Left ventricle myocardium inferior (tissue), 1 donor: ENCODE measurements around the gene OSER1. TPM values are rescaled to one million over a fixed set of nuclear protein-coding genes. Genes with fewer than 3 reads are reported as not detected.

Experiments used
- DNase-seq: peaks from one replicate; pipeline ENCODE4 v3.0.0-alpha.2; 2020
- H3K27ac ChIP-seq: fragments of 200-600 bp; replicated peaks from 2 replicates; pipeline ENCODE4 v1.8.0; 2021
- H3K27me3 ChIP-seq: fragments of 200-600 bp; 2 replicates; pipeline ENCODE4 v1.8.0; 2021; ENCODE audit warnings: low read depth
- H3K36me3 ChIP-seq: fragments of 200-600 bp; 2 replicates; pipeline ENCODE4 v1.8.0; 2021
- H3K4me1 ChIP-seq: fragments of 200-600 bp; 2 replicates; pipeline ENCODE4 v1.8.0; 2021
- H3K4me3 ChIP-seq: fragments of 200-600 bp; 2 replicates; pipeline ENCODE4 v1.8.0; 2021; ENCODE audit warnings: mild to moderate bottlenecking, moderate library complexity
- H3K9me3 ChIP-seq: fragments of 200-600 bp; replicated peaks from 2 replicates; pipeline ENCODE4 v1.8.0; 2021
- CTCF ChIP-seq: fragments of 200-600 bp; IDR thresholded peaks from 2 replicates; pipeline ENCODE4 v1.8.0; 2021; ENCODE audit warnings: antibody characterized with exemption, mild to moderate bottlenecking, borderline replicate concordance
- intact Hi-C: fragments of 100-400 bp; cut with micrococcal nuclease; formaldehyde crosslinking; loops from one replicate; pipeline ENCODE4 v1.11.0; 2022
- long read RNA-seq: library from polyadenylated mRNA; unstranded; transcript quantifications from one replicate; pipeline ENCODE4 v2.0.0, GENCODE V29; 2021
- total RNA-seq: library from RNA; stranded (reverse); fragmentation: NEBNext Ultra II Directional; extraction: Animal tissue kit (Norgen Biotek cat#: 25700); gene quantifications from one replicate; pipeline ENCODE4 v1.2.1, GENCODE V29; 2021
- donor health status: DM: no; HTN: yes; CAD: no; lungs with severe emphysema.

Gene OSER1
- total RNA-seq, result 34.0 TPM
- long read RNA-seq, transcript OSER1-201 (4 exons, 1,572 nt), result major isoform, 62 of 77 reads
- long read RNA-seq, partial matches to known transcripts, result 7 of 77 reads
- long read RNA-seq, other reads (novel, unspliced or antisense), result 8 of 77 reads

GRCh38 chr20:44210406-44211176, at the start of gene OSER1:
TSS of gene OSER1 (minus strand) at chr20:44210771. CDS start at chr20:44206957, 3,814 bp downstream.
- Histone ChIP-seq H3K9me3 (no peaks in the 10 kb centered on the region), H3K4me1 (peaks cover 71% of the 10 kb centered on the region), H3K27me3 (no peaks in the 10 kb centered on the region), H3K27ac (peak within 1 kb of the TSS; percentile 96), H3K4me3 (peak within 1 kb of the TSS; percentile 96), H3K36me3 (peaks cover 9% of the 10 kb centered on the region)
- peak; percentile 96 for DNase-seq
- TF ChIP-seq CTCF, result no peak
- intact Hi-C loops, result no loop called here

- no peaks in the 10 kb centered on the region for H3K27me3 ChIP-seq
- intact Hi-C loops, result no loop called here
- no peak overlapping the region for H3K27ac ChIP-seq
- peaks cover 10% of the 10 kb centered on the region for H3K4me1 ChIP-seq
- no peak overlapping the region for H3K4me3 ChIP-seq
- no peak for DNase-seq
- TF ChIP-seq CTCF, result no peak
- no peaks in the 10 kb centered on the region for H3K36me3 ChIP-seq
- H3K9me3 ChIP-seq, result no peaks in the 10 kb centered on the region
Measured at GRCh38 chr20:44258226-44258890, 47.8 kb upstream of the OSER1 start.

GRCh38 chr20:44256961-44257360, 46.4 kb upstream of the OSER1 start:
- Histone ChIP-seq H3K4me1 (peaks cover 10% of the 10 kb centered on the region), H3K36me3 (no peaks in the 10 kb centered on the region), H3K27me3 (no peaks in the 10 kb centered on the region), H3K27ac (no peak overlapping the region), H3K9me3 (no peaks in the 10 kb centered on the region), H3K4me3 (no peak overlapping the region)
- no peak for TF ChIP-seq CTCF
- no peak for DNase-seq
- intact Hi-C loops, result no loop called here

DNA sequence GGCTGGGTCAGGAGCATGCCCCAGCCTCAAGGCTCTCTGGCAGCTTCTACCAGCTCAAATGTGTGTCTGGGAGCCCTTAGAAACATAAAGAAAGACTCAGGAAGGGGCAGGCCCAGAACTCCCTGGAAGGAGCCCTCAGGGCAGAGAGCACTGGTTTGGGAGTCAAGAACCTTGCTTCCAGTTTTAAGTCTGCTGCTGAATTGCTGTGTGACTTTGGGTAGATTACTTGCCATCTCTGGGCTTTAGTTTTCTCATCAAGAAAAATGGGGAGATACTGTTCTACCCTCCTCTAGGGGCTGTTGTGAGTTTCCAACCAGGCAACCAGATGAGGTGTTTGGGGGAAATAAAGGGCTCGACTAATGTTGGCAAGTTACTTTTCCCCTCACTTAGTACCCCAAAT, 45.4 kb upstream of the OSER1 start:
- Histone ChIP-seq H3K4me3 (no peak overlapping the region), H3K27ac (no peak overlapping the region), H3K27me3 (no peaks in the 10 kb centered on the region), H3K4me1 (peaks cover 10% of the 10 kb centered on the region), H3K36me3 (no peaks in the 10 kb centered on the region), H3K9me3 (no peaks in the 10 kb centered on the region)
- intact Hi-C loops, result no loop called here
- no peak for TF ChIP-seq CTCF
- no peak for DNase-seq

DNA sequence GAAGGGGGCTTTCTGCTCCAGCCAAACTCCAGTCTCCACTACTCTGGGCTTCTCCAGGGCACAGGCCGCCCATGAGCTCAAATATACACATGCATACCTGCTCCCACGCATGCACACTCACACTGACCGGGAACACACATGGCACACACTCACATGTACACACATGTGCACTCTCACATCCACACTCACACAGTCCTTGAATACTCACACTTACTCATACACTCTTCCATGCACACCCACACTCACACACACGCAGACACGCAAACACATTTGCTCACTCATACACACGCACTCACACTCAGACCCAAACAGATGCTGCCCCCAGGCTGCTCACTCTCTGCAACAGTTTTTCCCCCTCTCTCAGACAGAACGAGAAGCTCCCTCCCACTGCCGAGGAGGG, 43.5 kb upstream of the OSER1 start:
- Histone ChIP-seq H3K27ac (no peak overlapping the region), H3K27me3 (no peaks in the 10 kb centered on the region), H3K36me3 (no peaks in the 10 kb centered on the region), H3K9me3 (no peaks in the 10 kb centered on the region), H3K4me1 (peaks cover 10% of the 10 kb centered on the region), H3K4me3 (no peak overlapping the region)
- TF ChIP-seq CTCF, result no peak
- DNase-seq, result no peak
- intact Hi-C loops, result no loop called here
